Cardiac fibroblast (primary cell): ENCODE data around the gene ZMAT5.

Source experiments
- DNase-seq, 2 donors: peaks; one replicate each; pipeline versions ENCODE4 v3.0.0 to v3.0.0-alpha.2; 2010; ENCODE audit warnings: low read depth in 2 of 2
- H3K4me3 ChIP-seq, 2 donors: replicated peaks in 1 of 2; 1 replicate in 1 of 2; 2 replicates in 1 of 2; pipeline ENCODE4 v1.5.1; 2011; ENCODE audit warnings: low read depth in 2 of 2, low read length in 2 of 2, mild to moderate bottlenecking in 2 of 2, moderate library complexity in 1 of 2
- CTCF ChIP-seq: IDR thresholded peaks from one replicate; pipeline ENCODE4 v1.5.1; 2011; ENCODE audit warnings: low read depth, mild to moderate bottlenecking, low read length, inconsistent platforms

Gene ZMAT5

GRCh38 chr22:29780748-29781676 is 14.2 kb upstream of the ZMAT5 start:
- TF ChIP-seq CTCF, result no peak
- peak; percentile 75 to 94 for DNase-seq
- H3K4me3 ChIP-seq, result no peak overlapping the region

DNA sequence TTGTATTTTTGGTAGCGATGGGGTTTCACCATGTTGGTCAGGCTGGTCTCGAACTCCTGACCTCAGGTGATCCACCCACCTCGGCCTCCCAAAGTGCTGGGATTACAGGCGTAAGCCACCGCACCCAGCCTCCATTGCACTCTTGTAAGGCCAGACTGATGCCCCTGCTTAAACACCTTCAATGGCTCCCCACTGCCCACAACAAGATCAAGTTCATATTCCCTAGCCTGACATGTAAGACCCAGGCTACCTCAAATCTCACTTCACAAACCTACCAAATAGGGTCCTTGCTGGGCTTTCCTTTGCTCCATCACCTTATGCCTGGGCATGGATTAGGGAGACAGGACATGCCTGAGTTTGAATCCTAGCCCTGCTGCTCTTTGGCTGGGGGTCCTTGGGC is 13.4 kb upstream of the ZMAT5 start:
- TF ChIP-seq CTCF, result no peak
- no peak overlapping the region for H3K4me3 ChIP-seq
- DNase-seq, result peak in 1 of 2 donors; percentile 8

DNA sequence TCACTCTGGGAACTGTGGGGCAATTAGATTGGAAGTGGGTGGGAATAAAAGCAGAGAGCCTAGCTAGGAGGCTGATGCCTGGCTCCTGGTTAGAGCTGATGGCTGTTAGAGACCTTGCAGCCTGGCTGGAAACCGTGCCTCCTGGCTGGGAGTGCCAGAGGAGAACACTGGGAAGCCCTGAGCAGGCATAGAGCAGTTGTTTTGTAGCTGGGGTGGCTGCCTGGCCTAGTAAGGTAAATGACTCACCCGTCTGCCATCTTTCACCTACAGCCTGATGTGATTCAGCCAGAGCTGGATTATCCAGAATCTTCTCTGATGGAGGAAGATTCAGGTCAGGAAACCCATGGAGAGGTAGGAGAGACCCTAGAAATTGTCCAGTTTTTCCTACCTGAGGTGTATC is 6.4 kb upstream of the ZMAT5 start:
- DNase-seq, result peak in 1 of 2 donors; percentile 56
- H3K4me3 ChIP-seq, result no peak overlapping the region
- no peak for TF ChIP-seq CTCF

GRCh38 chr22:29772170-29772641 is 5.4 kb upstream of the ZMAT5 start:
- peak; percentile 77 to 91 for DNase-seq
- H3K4me3 ChIP-seq, result no peak overlapping the region
- peak; percentile 64 for TF ChIP-seq CTCF

- no peak overlapping the region for H3K4me3 ChIP-seq
- no peak for DNase-seq
- TF ChIP-seq CTCF, result no peak
Measured at GRCh38 chr22:29769723-29770321, 3.0 kb upstream of the ZMAT5 start.

DNA sequence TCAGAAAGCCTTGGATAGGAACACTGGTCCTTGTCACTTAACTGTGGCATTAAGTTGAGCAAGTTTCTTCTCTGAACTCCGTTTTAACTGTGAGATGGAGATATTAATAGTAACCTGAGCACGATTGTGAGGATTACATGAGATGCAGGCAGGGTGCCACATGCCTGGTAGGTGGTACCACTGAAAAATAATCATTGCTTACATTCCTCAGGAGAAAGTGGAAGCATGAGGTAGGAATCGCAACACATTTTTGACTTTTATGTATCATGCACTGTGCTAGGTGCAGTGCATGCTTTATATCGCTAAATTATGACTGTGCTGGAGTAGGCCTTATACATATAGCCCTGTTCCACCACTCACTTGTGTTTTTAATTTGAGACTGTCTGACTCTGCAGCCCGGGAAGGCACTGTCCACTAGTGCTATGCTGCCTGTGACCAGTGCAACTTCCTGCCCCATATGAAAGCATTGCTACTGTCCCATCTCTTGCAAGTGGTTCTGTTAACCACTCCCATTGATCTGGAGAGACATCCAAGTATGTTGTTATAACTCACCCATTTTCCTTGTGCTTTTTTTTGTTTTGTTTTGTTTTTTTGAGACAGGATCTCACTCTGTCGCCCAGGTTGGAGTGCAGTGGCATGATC is 1.4 kb upstream of the ZMAT5 start:
- H3K4me3 ChIP-seq, result peak overlapping the region; percentile 98
- no peak for TF ChIP-seq CTCF
- no peak for DNase-seq
